H54 (cell line): ENCODE data around the gene PARP2.

Experiments
- DNase-seq: peaks from one replicate; pipeline ENCODE4 v3.0.0; 2011; ENCODE audit warnings: low spot score, mixed read lengths; ENCODE audit not compliant: insufficient read length
- FAIRE-seq: peaks from 3 replicates; lab custom pipeline; 2011; peaks lifted over from hg19 to GRCh38; lab: Jason Lieb, UNC
- POLR2A ChIP-seq: IDR thresholded peaks from 2 replicates; pipeline ENCODE4 v1.6.1; 2011; ENCODE audit warnings: low read depth, mild to moderate bottlenecking, low read length

Gene PARP2

GRCh38 chr14:20376071-20376588 lies 32.7 kb downstream of the PARP2 start:
- DNase-seq = no peak
- TF ChIP-seq POLR2A = no peak

GRCh38 chr14:20377171-20377570 lies 33.7 kb downstream of the PARP2 start:
- DNase-seq (no peak), FAIRE-seq (no peak)
- no peak for TF ChIP-seq POLR2A

More at GRCh38 chr14:20376071-20376588, 32.7 kb downstream of the PARP2 start:
- FAIRE-seq = no peak

- no peak for TF ChIP-seq POLR2A
- FAIRE-seq = no peak
- no peak for DNase-seq
These were observed 36.3 kb downstream of the PARP2 start for GRCh38 chr14:20379743-20380142.

- DNase-seq (no peak), FAIRE-seq (no peak)
- no peak for TF ChIP-seq POLR2A
These were observed 37.2 kb downstream of the PARP2 start for GRCh38 chr14:20380681-20381080.

- no peak for FAIRE-seq
- TF ChIP-seq POLR2A = no peak
- no peak for DNase-seq
These were observed 37.9 kb downstream of the PARP2 start for GRCh38 chr14:20381341-20381740.

GRCh38 chr14:20382526-20382925 lies 39.1 kb downstream of the PARP2 start:
- no peak for TF ChIP-seq POLR2A
- no peak for DNase-seq
- no peak for FAIRE-seq

- no peak for DNase-seq
- no peak for TF ChIP-seq POLR2A
- no peak for FAIRE-seq
These were observed 39.6 kb downstream of the PARP2 start for GRCh38 chr14:20383032-20383431.

- FAIRE-seq (no peak), DNase-seq (no peak)
- no peak for TF ChIP-seq POLR2A
These were observed 40.2 kb downstream of the PARP2 start for GRCh38 chr14:20383636-20384035.

GRCh38 chr14:20384321-20384720 lies 40.9 kb downstream of the PARP2 start:
- no peak for DNase-seq
- no peak for TF ChIP-seq POLR2A
- FAIRE-seq = no peak

- TF ChIP-seq POLR2A = no peak
- no peak for FAIRE-seq
These were observed 41.5 kb downstream of the PARP2 start for GRCh38 chr14:20384886-20385285.

GRCh38 chr14:20386276-20386855 lies 42.9 kb downstream of the PARP2 start:
- no peak for TF ChIP-seq POLR2A
- no peak for DNase-seq
- FAIRE-seq = no peak

More at GRCh38 chr14:20384886-20385285, 41.5 kb downstream of the PARP2 start:
- DNase-seq = no peak

- no peak for TF ChIP-seq POLR2A
- FAIRE-seq (no peak), DNase-seq (no peak)
These were observed 44.1 kb downstream of the PARP2 start for GRCh38 chr14:20387576-20387975.

- no peak for TF ChIP-seq POLR2A
- FAIRE-seq = no peak
- no peak for DNase-seq
These were observed 44.7 kb downstream of the PARP2 start for GRCh38 chr14:20388159-20388558.

GRCh38 chr14:20391505-20391904 lies 48.1 kb downstream of the PARP2 start:
- TF ChIP-seq POLR2A = no peak
- DNase-seq = no peak
- FAIRE-seq = no peak

GRCh38 chr14:20397511-20397910 lies 54.1 kb downstream of the PARP2 start:
- no peak for DNase-seq
- FAIRE-seq = no peak
- no peak for TF ChIP-seq POLR2A

- FAIRE-seq (no peak), DNase-seq (no peak)
- TF ChIP-seq POLR2A = no peak
These were observed 57.1 kb downstream of the PARP2 start for GRCh38 chr14:20400589-20400964.
